Stomach (tissue), 19 donors: Measurements from ENCODE around the gene S100P. TPM values are rescaled to one million over a fixed set of nuclear protein-coding genes. Genes with fewer than 3 reads are reported as not detected.

ENCODE experiments used
- DNase-seq, 2 donors: peaks; one replicate each; pipeline versions ENCODE4 v3.0.0 to v3.0.0-alpha.2; 2013 to 2019
- H3K27ac ChIP-seq, 5 donors: fragments of 200-600 bp in 4 of 5; sonication (generic) in 4 of 5; one replicate each; pipeline ENCODE4 v1.5.1; 2013 to 2019; ENCODE audit warnings: mild to moderate bottlenecking in 1 of 5, moderate library complexity in 1 of 5
- H3K27me3 ChIP-seq, 3 donors: fragments of 200-600 bp; sonication (generic); one replicate each; pipeline ENCODE4 v1.5.1; 2017 to 2019; ENCODE audit warnings: mixed run types in 1 of 3
- H3K36me3 ChIP-seq, 4 donors: fragments of 200-600 bp; sonication (generic); 1 replicate in 3 of 4; 2 replicates in 1 of 4; pipeline ENCODE4 v1.5.1; 2016 to 2019
- H3K4me1 ChIP-seq, 4 donors: fragments of 200-600 bp; sonication (generic); one replicate each; pipeline ENCODE4 v1.5.1; 2016 to 2019
- H3K4me3 ChIP-seq, 4 donors: fragments of 200-600 bp; sonication (generic) in 3 of 4; one replicate each; pipeline ENCODE4 v1.5.1; 2016 to 2019; ENCODE audit warnings: mild to moderate bottlenecking in 1 of 4
- H3K9me3 ChIP-seq, 4 donors: fragments of 200-600 bp; sonication (generic); one replicate each; pipeline ENCODE4 v1.5.1; 2016 to 2019
- CTCF ChIP-seq, 7 experiments: fragments of 450-650 bp in 4 of 7; fragments of 200-600 bp in 3 of 7; sonication (generic) in 3 of 7; IDR thresholded peaks; one replicate each; pipeline ENCODE4 v1.5.1; 2016 to 2019; ENCODE audit warnings: antibody characterized with exemption in 7 of 7, control low read depth in 2 of 7, mild to moderate bottlenecking in 1 of 7
- EP300 ChIP-seq: sonication (generic); formaldehyde crosslinking; IDR thresholded peaks from one replicate; pipeline ENCODE4 v1.6.1; 2017; ENCODE audit warnings: antibody characterized with exemption
- POLR2A ChIP-seq, 4 donors: fragments of 450-650 bp; IDR thresholded peaks; one replicate each; pipeline ENCODE4 v1.6.1; 2016; ENCODE audit warnings: antibody characterized with exemption in 4 of 4, control low read depth in 2 of 4, mild to moderate bottlenecking in 1 of 4, moderate library complexity in 1 of 4
- POLR2AphosphoS5 ChIP-seq, 3 donors: sonication (generic); formaldehyde crosslinking; IDR thresholded peaks; one replicate each; pipeline ENCODE4 v1.6.1; 2016; ENCODE audit warnings: antibody characterized with exemption in 3 of 3
- WGBS, 5 donors: extraction: QIAGEN DNeasy Blood & Tissue Kit in 3 of 5; methylation state at CpG; one replicate each; pipeline versions ENCODE4 v1.1.5 to v1.1.7; 2013 to 2018; 5-methylcytosine and 5-hydroxymethylcytosine counted together
- intact Hi-C: fragments of 100-400 bp; cut with DNase I; formaldehyde crosslinking; loops from one replicate; pipeline ENCODE4 v1.15.1; 2023; ENCODE audit warnings: low total_unique reads
- long read RNA-seq, 10 donors: transcript quantifications; one replicate each; lab custom pipeline, GENCODE V29; 2026
- polyA plus RNA-seq, 3 donors: library from polyadenylated mRNA; stranded (reverse); fragments of 200-250 nt; gene quantifications; one replicate each; pipeline ENCODE4 v1.2.3, GENCODE V29; 2013
- total RNA-seq, 5 donors: library from RNA; depleted of rRNA; stranded (reverse); fragments of >200 nt; gene quantifications; one replicate each; pipeline versions ENCODE4 v1.1.0 to v1.2.3, GENCODE V29; 2014 to 2016
- donor health status: healthy with polysubstance abuse.
- donor health status: Bipolar disorder and iron deficiency.
- donor health status: healthy.

The S100P gene
- total RNA-seq (100 to 1,000 TPM in 2 of 5 donors, 10 to 100 TPM in 1, 1 to 10 TPM in 1, not detected in 1; 3.1 to 237 (median 93.3) TPM), polyA plus RNA-seq (1,000 to 10,000 TPM in 1 of 3 donors, 100 to 1,000 TPM in 2; 142 to 2,173 (median 337) TPM)
- long read RNA-seq, donor 1, transcript S100P-201 (2 exons, 1,279 nt) = major isoform, 119 of 119 reads
- long read RNA-seq, donor 1, partial matches to known transcripts = 0 of 119 reads
- long read RNA-seq, donor 1, other reads (novel, unspliced or antisense) = 0 of 119 reads
- long read RNA-seq, donor 2, transcript S100P-201 (2 exons, 1,279 nt) = major isoform, 86 of 86 reads
- long read RNA-seq, donor 2, partial matches to known transcripts = 0 of 86 reads
- long read RNA-seq, donor 2, other reads (novel, unspliced or antisense) = 0 of 86 reads
- long read RNA-seq, donor 3, transcript S100P-201 (2 exons, 1,279 nt) = major isoform, 194 of 206 reads
- long read RNA-seq, donor 3, partial matches to known transcripts = 5 of 206 reads
- long read RNA-seq, donor 3, other reads (novel, unspliced or antisense) = 7 of 206 reads
- long read RNA-seq, donor 4, transcript S100P-201 (2 exons, 1,279 nt) = major isoform, 30 of 30 reads
- long read RNA-seq, donor 4, partial matches to known transcripts = 0 of 30 reads
- long read RNA-seq, donor 4, other reads (novel, unspliced or antisense) = 0 of 30 reads
- long read RNA-seq, donor 5, transcript S100P-201 (2 exons, 1,279 nt) = major isoform, 127 of 127 reads
- long read RNA-seq, donor 5, partial matches to known transcripts = 0 of 127 reads
- long read RNA-seq, donor 5, other reads (novel, unspliced or antisense) = 0 of 127 reads
- long read RNA-seq, donor 6 = 0 reads
- long read RNA-seq, donor 7, transcript S100P-201 (2 exons, 1,279 nt) = major isoform, 356 of 361 reads
- long read RNA-seq, donor 7, partial matches to known transcripts = 0 of 361 reads
- long read RNA-seq, donor 7, other reads (novel, unspliced or antisense) = 5 of 361 reads
- long read RNA-seq, donor 8, transcript S100P-201 (2 exons, 1,279 nt) = major isoform, 323 of 328 reads
- long read RNA-seq, donor 8, partial matches to known transcripts = 0 of 328 reads
- long read RNA-seq, donor 8, other reads (novel, unspliced or antisense) = 5 of 328 reads
- long read RNA-seq, donor 9, transcript S100P-201 (2 exons, 1,279 nt) = major isoform, 375 of 386 reads
- long read RNA-seq, donor 9, partial matches to known transcripts = 10 of 386 reads
- long read RNA-seq, donor 9, other reads (novel, unspliced or antisense) = 0 of 386 reads
- long read RNA-seq, donor 10, transcript S100P-201 (2 exons, 1,279 nt) = major isoform, 51 of 51 reads
- long read RNA-seq, donor 10, partial matches to known transcripts = 0 of 51 reads
- long read RNA-seq, donor 10, other reads (novel, unspliced or antisense) = 0 of 51 reads

GRCh38 chr4:6693231-6694176, at the start of gene S100P:
S100P (plus strand) TSS chr4:6693878; CDS start chr4:6693933, 55 bp downstream.
- 50 to 70% (median 66%) methylated on average over 28 to 29 of the region's 29 CpGs for WGBS, 5 donors
- peak; percentile 67 to 93 for DNase-seq

GRCh38 chr4:6644792-6645530, 48.7 kb upstream of the S100P start:
- Histone ChIP-seq H3K4me1 (peaks cover 17 to 27% (median 25%) of the 10 kb centered on the region in 4 donors), H3K27ac (no peak overlapping the region), H3K36me3 (peaks cover 7 to 24% (median 20%) of the 10 kb centered on the region in 4 donors), H3K9me3 (no peaks in the 10 kb centered on the region), H3K27me3 (no peaks in the 10 kb centered on the region), H3K4me3 (no peak overlapping the region)
- WGBS, 5 donors = 64 to 73% (median 72%) methylated on average over 5 of the region's 5 CpGs
- intact Hi-C loops = no loop called here
- DNase-seq = no peak
- no peak for TF ChIP-seq CTCF (IDR thresholded peaks at IDR 0.05)
- TF ChIP-seq POLR2A (IDR thresholded peaks at IDR 0.05) = no peak
- no peak for TF ChIP-seq EP300
- no peak for TF ChIP-seq POLR2AphosphoS5 (IDR thresholded peaks at IDR 0.05)

More at GRCh38 chr4:6693231-6694176, at the start of gene S100P:
- no peaks in the 10 kb centered on the region for H3K27me3 ChIP-seq
- peak within 1 kb of the TSS; percentile 72 to 89 (median 79) for H3K27ac ChIP-seq
- H3K9me3 ChIP-seq = no peaks in the 10 kb centered on the region
- intact Hi-C loops = no loop called here
- peak within 1 kb of the TSS; percentile 20 to 50 (median 43) for H3K4me3 ChIP-seq
- H3K4me1 ChIP-seq = peaks cover 44 to 67% (median 55%) of the 10 kb centered on the region in 4 donors
- H3K36me3 ChIP-seq = peaks cover 0 to 8% (median 3%) of the 10 kb centered on the region in 4 donors
- TF ChIP-seq POLR2A (IDR thresholded peaks at IDR 0.05) = peak in 1 of 4 donors; percentile 33
- no peak for TF ChIP-seq EP300
- TF ChIP-seq POLR2AphosphoS5 (IDR thresholded peaks at IDR 0.05) = peak in 2 of 3 donors; percentile 80 to 88
- no peak for TF ChIP-seq CTCF (IDR thresholded peaks at IDR 0.05)

- no peak overlapping the region for H3K4me3 ChIP-seq
- DNase-seq = no peak
- intact Hi-C loops = no loop called here
- H3K4me1 ChIP-seq = peaks cover 10 to 17% (median 15%) of the 10 kb centered on the region in 4 donors
- H3K9me3 ChIP-seq = no peaks in the 10 kb centered on the region
- H3K27ac ChIP-seq = no peak overlapping the region
- TF ChIP-seq EP300 (no peak), POLR2A (IDR thresholded peaks at IDR 0.05) (no peak)
- no peaks in the 10 kb centered on the region for H3K27me3 ChIP-seq
- H3K36me3 ChIP-seq = peaks cover 7 to 18% (median 16%) of the 10 kb centered on the region in 4 donors
- WGBS, 5 donors = 79 to 85% (median 81%) methylated on average over 5 of the region's 5 CpGs
Observed at GRCh38 chr4:6647169-6647568, 46.5 kb upstream of the S100P start.
